Measurements from ENCODE around the gene AGAP3.

The AGAP3 gene

GRCh38 chr7:151139071-151139790 is 53.0 kb downstream of the AGAP3 start:
- no peak overlapping the region for H3K4me3 ChIP-seq (ENCODE audit: low read depth, low read length)
- no peak for TF ChIP-seq CTCF (conservative IDR thresholded peaks at IDR 0.05; ENCODE audit: low read depth, low read length)
- no peak for DNase-seq (ENCODE audit: low read depth)

GRCh38 chr7:151139791-151140190 is 53.5 kb downstream of the AGAP3 start:
- DNase-seq (ENCODE audit: low read depth): no peak

GRCh38 chr7:151140826-151141225 is 54.6 kb downstream of the AGAP3 start:
- no peak overlapping the region for H3K4me3 ChIP-seq (ENCODE audit: low read depth, low read length)
- TF ChIP-seq CTCF (conservative IDR thresholded peaks at IDR 0.05; ENCODE audit: low read depth, low read length): no peak
- DNase-seq (ENCODE audit: low read depth): no peak

More at GRCh38 chr7:151139791-151140190, 53.5 kb downstream of the AGAP3 start:
- no peak for TF ChIP-seq CTCF (conservative IDR thresholded peaks at IDR 0.05; ENCODE audit: low read depth, low read length)
- no peak overlapping the region for H3K4me3 ChIP-seq (ENCODE audit: low read depth, low read length)

- H3K4me3 ChIP-seq (ENCODE audit: low read depth, low read length): no peak overlapping the region
These were observed 55.1 kb downstream of the AGAP3 start for GRCh38 chr7:151141311-151141854.

GRCh38 chr7:151141855-151142685 is 55.8 kb downstream of the AGAP3 start:
- TF ChIP-seq CTCF (conservative IDR thresholded peaks at IDR 0.05; ENCODE audit: low read depth, low read length): no peak
- no peak for DNase-seq (ENCODE audit: low read depth)
- H3K4me3 ChIP-seq (ENCODE audit: low read depth, low read length): no peak overlapping the region

More at GRCh38 chr7:151141311-151141854, 55.1 kb downstream of the AGAP3 start:
- no peak for DNase-seq (ENCODE audit: low read depth)
- no peak for TF ChIP-seq CTCF (conservative IDR thresholded peaks at IDR 0.05; ENCODE audit: low read depth, low read length)

GRCh38 chr7:151142686-151143040 is 56.4 kb downstream of the AGAP3 start:
- DNase-seq (ENCODE audit: low read depth): no peak
- H3K4me3 ChIP-seq (ENCODE audit: low read depth, low read length): no peak overlapping the region
- no peak for TF ChIP-seq CTCF (conservative IDR thresholded peaks at IDR 0.05; ENCODE audit: low read depth, low read length)

Measured in choroid plexus epithelial cell (primary cell).